Right lobe of liver (tissue), 6 donors: Measurements from ENCODE around the gene LGI4. TPM values are rescaled to one million over a fixed set of nuclear protein-coding genes. Genes with fewer than 3 reads are reported as not detected.
A peak's percentile ranks its signal among the peaks of the same experiment; 100 is the strongest.

Experiments used
- ATAC-seq, 4 donors: fragments of 200-7000 bp; cut with Tn5 transposase; one replicate each; pipeline ENCODE4 v1.9.1; 2020; ENCODE audit warnings: mild to moderate bottlenecking in 4 of 4, moderate library complexity in 4 of 4
- DNase-seq, 3 donors: peaks; one replicate each; pipeline ENCODE4 v3.0.0-alpha.2; 2020
- H3K27ac ChIP-seq, 3 donors: fragments of 200-600 bp; one replicate each; pipeline ENCODE4 v1.8.0; 2022
- H3K27me3 ChIP-seq, 2 donors: fragments of 200-600 bp; one replicate each; pipeline ENCODE4 v1.8.0; 2022
- H3K36me3 ChIP-seq, 4 donors: fragments of 200-600 bp; sonication (generic) in 1 of 4; one replicate each; pipeline versions ENCODE4 v1.5.1 to v1.8.0; 2017 to 2022; ENCODE audit warnings: control low read depth in 1 of 4
- H3K4me1 ChIP-seq, 4 donors: fragments of 200-600 bp; sonication (generic) in 1 of 4; one replicate each; pipeline versions ENCODE4 v1.5.1 to v1.8.0; 2017 to 2022; ENCODE audit warnings: control low read depth in 1 of 4
- H3K4me3 ChIP-seq, 3 donors: fragments of 200-600 bp; one replicate each; pipeline ENCODE4 v1.8.0; 2022
- H3K9me3 ChIP-seq, 4 donors: fragments of 200-600 bp; sonication (generic) in 1 of 4; one replicate each; pipeline versions ENCODE4 v1.5.1 to v1.8.0; 2017 to 2022; ENCODE audit warnings: control low read depth in 1 of 4
- CTCF ChIP-seq, 4 donors: fragments of 200-600 bp in 3 of 4; fragments of 450-650 bp in 1 of 4; IDR thresholded peaks; one replicate each; pipeline versions ENCODE4 v1.5.1 to v1.8.0; 2016 to 2022; ENCODE audit warnings: antibody characterized with exemption in 4 of 4, mild to moderate bottlenecking in 2 of 4
- POLR2A ChIP-seq: fragments of 450-650 bp; IDR thresholded peaks from one replicate; pipeline ENCODE4 v1.6.1; 2017; ENCODE audit warnings: antibody characterized with exemption, mild to moderate bottlenecking
- WGBS: methylation state at CpG from one replicate; pipeline ENCODE4 v1.1.6; 2018; ENCODE audit warnings: low coverage, low lambda C conversion rate; ENCODE audit not compliant: insufficient coverage; ENCODE audit errors: missing lambda C conversion rate; 5-methylcytosine and 5-hydroxymethylcytosine counted together
- intact Hi-C, 2 donors: fragments of 100-400 bp; cut with DNase I; formaldehyde crosslinking; loops; one replicate each; pipeline versions ENCODE4 v1.11.2 to v1.14.1; 2022
- total RNA-seq, 6 experiments: library from RNA; depleted of rRNA in 2 of 6; stranded (reverse); fragments of >200 nt in 2 of 6; fragmentation: NEBNext Ultra II Directional in 3 of 6; extraction: Animal tissue kit (Norgen Biotek cat#: 25700) in 3 of 6; gene quantifications; one replicate each; pipeline versions ENCODE4 v1.1.0 to v1.2.4, GENCODE V29; 2016 to 2023
- donor health status: DM: no; HTN: yes; CAD: no.
- donor health status: DM: no; HTN: no; CAD: no.
- donor health status: DM: no; HTN: no; CAD: no.
- donor health status: DM: no; HTN: yes; CAD: no.
- donor health status: DM: no; HTN: yes; CAD: no.

LGI4 gene
- total RNA-seq, 6 experiments from 2014 or later = 0.99 to 2.0 (median 1.5) TPM

- H3K4me1 ChIP-seq = no peaks in the 10 kb centered on the region
- H3K36me3 ChIP-seq = no peaks in the 10 kb centered on the region
- WGBS = no CpG with 5 or more reads among the region's 20 CpGs
- H3K4me3 ChIP-seq = no peak overlapping the region
- H3K9me3 ChIP-seq = no peaks in the 10 kb centered on the region
- TF ChIP-seq CTCF (IDR thresholded peaks at IDR 0.05) (no peak), POLR2A (no peak)
- DNase-seq (no peak), ATAC-seq (no peak)
- no peak overlapping the region for H3K27ac ChIP-seq
- no peaks in the 10 kb centered on the region for H3K27me3 ChIP-seq
- intact Hi-C loops = no loop called here
These were observed 8.3 kb downstream of the LGI4 start for GRCh38 chr19:35126624-35126959.

- WGBS = 91% methylated on average over 7 of the region's 35 CpGs
- Histone ChIP-seq H3K27ac (no peak overlapping the region), H3K27me3 (no peaks in the 10 kb centered on the region), H3K9me3 (no peaks in the 10 kb centered on the region), H3K4me1 (no peaks in the 10 kb centered on the region), H3K36me3 (no peaks in the 10 kb centered on the region), H3K4me3 (no peak overlapping the region)
- no peak for TF ChIP-seq POLR2A
- TF ChIP-seq CTCF (IDR thresholded peaks at IDR 0.05) = no peak
- ATAC-seq = no peak
- intact Hi-C loops = no loop called here
- DNase-seq = no peak
These were observed 8.9 kb downstream of the LGI4 start for GRCh38 chr19:35125749-35126623.

- ATAC-seq (no peak), DNase-seq (no peak)
- no peak overlapping the region for H3K27ac ChIP-seq
- H3K4me3 ChIP-seq = no peak overlapping the region
- H3K4me1 ChIP-seq = no peaks in the 10 kb centered on the region
- WGBS = 81% methylated on average over 4 of the region's 19 CpGs
- H3K36me3 ChIP-seq = no peaks in the 10 kb centered on the region
- intact Hi-C loops = no loop called here
- no peak for TF ChIP-seq CTCF (IDR thresholded peaks at IDR 0.05)
- no peak for TF ChIP-seq POLR2A
- no peaks in the 10 kb centered on the region for H3K9me3 ChIP-seq
- H3K27me3 ChIP-seq = no peaks in the 10 kb centered on the region
These were observed 9.6 kb downstream of the LGI4 start for GRCh38 chr19:35125270-35125717.

GRCh38 chr19:35124098-35125060 is 10.5 kb downstream of the LGI4 start:
- TF ChIP-seq POLR2A (peak; percentile 86), CTCF (IDR thresholded peaks at IDR 0.05) (no peak)
- Histone ChIP-seq H3K27ac (peak overlapping the region; percentile 75 to 82 (median 78)), H3K4me3 (peak overlapping the region; percentile 46 to 65 (median 65)), H3K27me3 (no peaks in the 10 kb centered on the region), H3K36me3 (no peaks in the 10 kb centered on the region), H3K4me1 (no peaks in the 10 kb centered on the region), H3K9me3 (no peaks in the 10 kb centered on the region)
- intact Hi-C loops = no loop called here
- DNase-seq (peak; percentile 96 to 97 (median 96)), ATAC-seq (peak; percentile 87 to 97 (median 91))
- 16% methylated on average over 14 of the region's 42 CpGs for WGBS
